HG02798 (cell line): ENCODE data around the gene TAAR1.
"Not testable (repeated sequence)": the region's sequence is repeated elsewhere in the genome, so short reads cannot be mapped to it uniquely, and the experiment has no call there.

Experiments
- ATAC-seq: cut with Tn5 transposase; IDR thresholded peaks from one replicate; pipeline ENCODE4 v1.9.1; 2021; ENCODE audit warnings: mild to moderate bottlenecking; ENCODE audit not compliant: unreplicated experiment, poor library complexity

TAAR1 gene

GRCh38 chr6:132659082-132659481 is at the start of gene TAAR1:
TAAR1 (minus strand) TSS chr6:132659182; CDS start chr6:132646003, 13,179 bp downstream.
- ATAC-seq, result no peak

- ATAC-seq, result no peak
Observed at GRCh38 chr6:132708771-132709170, 49.8 kb upstream of the TAAR1 start.

- ATAC-seq, result no peak
Observed at GRCh38 chr6:132708002-132708401, 49.0 kb upstream of the TAAR1 start.

- not testable (repeated sequence) for ATAC-seq
Observed at GRCh38 chr6:132706756-132707155, 47.8 kb upstream of the TAAR1 start.

GRCh38 chr6:132703936-132704335 is 45.0 kb upstream of the TAAR1 start:
- ATAC-seq, result no peak

- peak; percentile 51 for ATAC-seq
Observed at GRCh38 chr6:132698608-132699007, 39.6 kb upstream of the TAAR1 start.

GRCh38 chr6:132695773-132696172 is 36.8 kb upstream of the TAAR1 start:
- ATAC-seq, result no peak

- ATAC-seq, result no peak
Observed at GRCh38 chr6:132693478-132693877, 34.5 kb upstream of the TAAR1 start.

- no peak for ATAC-seq
Observed at GRCh38 chr6:132690678-132691077, 31.7 kb upstream of the TAAR1 start.

GRCh38 chr6:132687306-132687705 is 28.3 kb upstream of the TAAR1 start:
- ATAC-seq, result no peak

GRCh38 chr6:132686531-132686930 is 27.5 kb upstream of the TAAR1 start:
- ATAC-seq, result no peak

GRCh38 chr6:132685009-132685408 is 26.0 kb upstream of the TAAR1 start:
- ATAC-seq, result no peak

GRCh38 chr6:132684272-132684671 is 25.3 kb upstream of the TAAR1 start:
- no peak for ATAC-seq

GRCh38 chr6:132683543-132683942 is 24.6 kb upstream of the TAAR1 start:
- ATAC-seq, result no peak

- ATAC-seq, result not testable (repeated sequence)
Observed at GRCh38 chr6:132679094-132679493, 20.1 kb upstream of the TAAR1 start.

GRCh38 chr6:132675749-132676148 is 16.8 kb upstream of the TAAR1 start:
- no peak for ATAC-seq

GRCh38 chr6:132675002-132675401 is 16.0 kb upstream of the TAAR1 start:
- ATAC-seq, result no peak

GRCh38 chr6:132673376-132674094 is 14.6 kb upstream of the TAAR1 start:
- ATAC-seq, result no peak

GRCh38 chr6:132671295-132671694 is 12.3 kb upstream of the TAAR1 start:
- no peak for ATAC-seq

GRCh38 chr6:132669690-132670291 is 10.8 kb upstream of the TAAR1 start:
- peak; percentile 81 for ATAC-seq

- no peak for ATAC-seq
Observed at GRCh38 chr6:132666118-132666517, 7.1 kb upstream of the TAAR1 start.
